T-helper 2 cell treated with Interferon-gamma antibody and Interleukin-4, amounts not matched to agents 5 μg/mL and 100 μg/mL, for 36 hours (primary cell): ENCODE measurements around the gene AIFM1.

Experiments
- DNase-seq: peaks from one replicate; pipeline ENCODE4 v3.0.0; 2021; ENCODE audit warnings: low spot score
- H3K27ac Mint-ChIP-seq: one replicate; pipeline ENCODE4 v1.8.0; 2021; ENCODE audit warnings: mild to moderate bottlenecking, mixed read lengths
- H3K27me3 Mint-ChIP-seq: one replicate; pipeline ENCODE4 v1.8.0; 2021; ENCODE audit warnings: low read depth, mixed read lengths
- H3K36me3 Mint-ChIP-seq: one replicate; pipeline ENCODE4 v1.8.0; 2021; ENCODE audit warnings: low read depth, mixed read lengths
- H3K4me1 Mint-ChIP-seq: one replicate; pipeline ENCODE4 v1.8.0; 2021; ENCODE audit warnings: low read depth, mixed read lengths
- H3K4me3 Mint-ChIP-seq: one replicate; pipeline ENCODE4 v1.8.0; 2022; ENCODE audit warnings: mild to moderate bottlenecking, moderate library complexity, mixed read lengths
- H3K9me3 Mint-ChIP-seq: one replicate; pipeline ENCODE4 v1.8.0; 2021; ENCODE audit warnings: mixed read lengths

AIFM1 gene

GRCh38 chrX:130165703-130166502 is at the start of gene AIFM1:
AIFM1 (minus strand) TSS chrX:130165841; CDS start chrX:130165656, 185 bp downstream.
- peak; percentile 89 for DNase-seq
- Mint-ChIP-seq H3K27ac (peak within 1 kb of the TSS; percentile 90), H3K27me3 (no peaks in the 10 kb centered on the region), H3K4me3 (peak within 1 kb of the TSS; percentile 95), H3K36me3 (peaks cover 5% of the 10 kb centered on the region), H3K4me1 (peaks cover 30% of the 10 kb centered on the region), H3K9me3 (no peaks in the 10 kb centered on the region)

GRCh38 chrX:130213376-130213775 is 47.7 kb upstream of the AIFM1 start:
- no peaks in the 10 kb centered on the region for H3K27me3 Mint-ChIP-seq
- no peak for DNase-seq
- H3K36me3 Mint-ChIP-seq: peaks cover 38% of the 10 kb centered on the region
- H3K9me3 Mint-ChIP-seq: no peaks in the 10 kb centered on the region
- H3K4me3 Mint-ChIP-seq: no peak overlapping the region
- peaks cover 20% of the 10 kb centered on the region for H3K4me1 Mint-ChIP-seq
- no peak overlapping the region for H3K27ac Mint-ChIP-seq

GRCh38 chrX:130212371-130212770 is 46.7 kb upstream of the AIFM1 start:
- DNase-seq: no peak
- H3K36me3 Mint-ChIP-seq: peaks cover 38% of the 10 kb centered on the region
- H3K27ac Mint-ChIP-seq: peak overlapping the region; percentile 68
- no peaks in the 10 kb centered on the region for H3K9me3 Mint-ChIP-seq
- no peaks in the 10 kb centered on the region for H3K27me3 Mint-ChIP-seq
- no peak overlapping the region for H3K4me3 Mint-ChIP-seq
- peaks cover 20% of the 10 kb centered on the region for H3K4me1 Mint-ChIP-seq

GRCh38 chrX:130211415-130212186 is 46.0 kb upstream of the AIFM1 start:
- H3K27me3 Mint-ChIP-seq: no peaks in the 10 kb centered on the region
- H3K4me3 Mint-ChIP-seq: peak overlapping the region; percentile 48
- peak overlapping the region; percentile 79 for H3K27ac Mint-ChIP-seq
- peak; percentile 12 for DNase-seq
- H3K36me3 Mint-ChIP-seq: peaks cover 34% of the 10 kb centered on the region
- no peaks in the 10 kb centered on the region for H3K9me3 Mint-ChIP-seq
- H3K4me1 Mint-ChIP-seq: peaks cover 20% of the 10 kb centered on the region

GRCh38 chrX:130204647-130205046 is 39.0 kb upstream of the AIFM1 start:
- H3K4me3 Mint-ChIP-seq: no peak overlapping the region
- no peak for DNase-seq
- H3K9me3 Mint-ChIP-seq: no peaks in the 10 kb centered on the region
- H3K27me3 Mint-ChIP-seq: no peaks in the 10 kb centered on the region
- H3K4me1 Mint-ChIP-seq: no peaks in the 10 kb centered on the region
- H3K36me3 Mint-ChIP-seq: peaks cover 14% of the 10 kb centered on the region
- no peak overlapping the region for H3K27ac Mint-ChIP-seq

GRCh38 chrX:130197464-130197863 is 31.8 kb upstream of the AIFM1 start:
- Mint-ChIP-seq H3K27ac (no peak overlapping the region), H3K27me3 (no peaks in the 10 kb centered on the region), H3K4me3 (no peak overlapping the region), H3K4me1 (peaks cover under 1% of the 10 kb centered on the region), H3K9me3 (no peaks in the 10 kb centered on the region), H3K36me3 (peaks cover 2% of the 10 kb centered on the region)
- no peak for DNase-seq

GRCh38 chrX:130196466-130196865 is 30.8 kb upstream of the AIFM1 start:
- H3K27ac Mint-ChIP-seq: no peak overlapping the region
- DNase-seq: no peak
- peaks cover 2% of the 10 kb centered on the region for H3K36me3 Mint-ChIP-seq
- H3K27me3 Mint-ChIP-seq: no peaks in the 10 kb centered on the region
- peaks cover 3% of the 10 kb centered on the region for H3K4me1 Mint-ChIP-seq
- H3K4me3 Mint-ChIP-seq: no peak overlapping the region
- no peaks in the 10 kb centered on the region for H3K9me3 Mint-ChIP-seq

GRCh38 chrX:130190801-130191200 is 25.2 kb upstream of the AIFM1 start:
- Mint-ChIP-seq H3K27ac (no peak overlapping the region), H3K27me3 (no peaks in the 10 kb centered on the region), H3K36me3 (no peaks in the 10 kb centered on the region), H3K9me3 (no peaks in the 10 kb centered on the region), H3K4me1 (peaks cover 8% of the 10 kb centered on the region), H3K4me3 (no peak overlapping the region)
- no peak for DNase-seq

- peaks cover 19% of the 10 kb centered on the region for H3K4me1 Mint-ChIP-seq
- no peak for DNase-seq
- H3K27ac Mint-ChIP-seq: no peak overlapping the region
- peaks cover 10% of the 10 kb centered on the region for H3K36me3 Mint-ChIP-seq
- H3K9me3 Mint-ChIP-seq: no peaks in the 10 kb centered on the region
- no peak overlapping the region for H3K4me3 Mint-ChIP-seq
- H3K27me3 Mint-ChIP-seq: no peaks in the 10 kb centered on the region
Measured at GRCh38 chrX:130186651-130187050, 21.0 kb upstream of the AIFM1 start.

GRCh38 chrX:130184857-130185256 is 19.2 kb upstream of the AIFM1 start:
- Mint-ChIP-seq H3K4me1 (peaks cover 21% of the 10 kb centered on the region), H3K27me3 (no peaks in the 10 kb centered on the region), H3K27ac (peak overlapping the region; percentile 26), H3K4me3 (no peak overlapping the region), H3K36me3 (peaks cover 18% of the 10 kb centered on the region), H3K9me3 (no peaks in the 10 kb centered on the region)
- no peak for DNase-seq

GRCh38 chrX:130184168-130184567 is 18.5 kb upstream of the AIFM1 start:
- H3K36me3 Mint-ChIP-seq: peaks cover 24% of the 10 kb centered on the region
- no peaks in the 10 kb centered on the region for H3K27me3 Mint-ChIP-seq
- DNase-seq: no peak
- H3K4me3 Mint-ChIP-seq: peak overlapping the region; percentile 64
- H3K9me3 Mint-ChIP-seq: no peaks in the 10 kb centered on the region
- H3K4me1 Mint-ChIP-seq: peaks cover 26% of the 10 kb centered on the region
- peak overlapping the region; percentile 67 for H3K27ac Mint-ChIP-seq

GRCh38 chrX:130179579-130180215 is 14.1 kb upstream of the AIFM1 start:
- no peak for DNase-seq
- H3K27ac Mint-ChIP-seq: peak overlapping the region; percentile 17
- peaks cover 42% of the 10 kb centered on the region for H3K4me1 Mint-ChIP-seq
- H3K4me3 Mint-ChIP-seq: no peak overlapping the region
- peaks cover 48% of the 10 kb centered on the region for H3K36me3 Mint-ChIP-seq
- no peaks in the 10 kb centered on the region for H3K27me3 Mint-ChIP-seq
- no peaks in the 10 kb centered on the region for H3K9me3 Mint-ChIP-seq

- no peak overlapping the region for H3K27ac Mint-ChIP-seq
Measured at GRCh38 chrX:130179170-130179569, 13.5 kb upstream of the AIFM1 start.

GRCh38 chrX:130176942-130177341 is 11.3 kb upstream of the AIFM1 start:
- no peak for DNase-seq
- Mint-ChIP-seq H3K4me3 (peak overlapping the region; percentile 57), H3K4me1 (peaks cover 46% of the 10 kb centered on the region), H3K9me3 (no peaks in the 10 kb centered on the region), H3K36me3 (peaks cover 45% of the 10 kb centered on the region), H3K27ac (peak overlapping the region; percentile 73), H3K27me3 (no peaks in the 10 kb centered on the region)

More at GRCh38 chrX:130179170-130179569, 13.5 kb upstream of the AIFM1 start:
- peaks cover 44% of the 10 kb centered on the region for H3K4me1 Mint-ChIP-seq
- DNase-seq: no peak
- no peaks in the 10 kb centered on the region for H3K9me3 Mint-ChIP-seq
- H3K4me3 Mint-ChIP-seq: no peak overlapping the region
- H3K27me3 Mint-ChIP-seq: no peaks in the 10 kb centered on the region
- H3K36me3 Mint-ChIP-seq: peaks cover 45% of the 10 kb centered on the region
